Prostate gland (tissue), 2 donors: ENCODE results near the gene CALR.
"Not testable (repeated sequence)": the region's sequence is repeated elsewhere in the genome, so short reads cannot be mapped to it uniquely, and the experiment has no call there.

ENCODE experiments used
- POLR2A ChIP-seq: fragments of 450-650 bp; IDR thresholded peaks from one replicate; pipeline ENCODE4 v1.6.1; 2016; ENCODE audit warnings: antibody characterized with exemption, mild to moderate bottlenecking
- TF ChIP-seq, protein P1 (sequence below), 4 experiments: fragments of 200-600 bp in 2 of 4; fragments of 450-650 bp in 2 of 4; sonication (generic) in 2 of 4; IDR thresholded peaks; 1 replicate in 3 of 4; 2 replicates in 1 of 4; pipeline ENCODE4 v1.5.1; 2016 to 2019; ENCODE audit warnings: antibody characterized with exemption in 4 of 4, mild to moderate bottlenecking in 2 of 4, moderate library complexity in 2 of 4

DNA sequence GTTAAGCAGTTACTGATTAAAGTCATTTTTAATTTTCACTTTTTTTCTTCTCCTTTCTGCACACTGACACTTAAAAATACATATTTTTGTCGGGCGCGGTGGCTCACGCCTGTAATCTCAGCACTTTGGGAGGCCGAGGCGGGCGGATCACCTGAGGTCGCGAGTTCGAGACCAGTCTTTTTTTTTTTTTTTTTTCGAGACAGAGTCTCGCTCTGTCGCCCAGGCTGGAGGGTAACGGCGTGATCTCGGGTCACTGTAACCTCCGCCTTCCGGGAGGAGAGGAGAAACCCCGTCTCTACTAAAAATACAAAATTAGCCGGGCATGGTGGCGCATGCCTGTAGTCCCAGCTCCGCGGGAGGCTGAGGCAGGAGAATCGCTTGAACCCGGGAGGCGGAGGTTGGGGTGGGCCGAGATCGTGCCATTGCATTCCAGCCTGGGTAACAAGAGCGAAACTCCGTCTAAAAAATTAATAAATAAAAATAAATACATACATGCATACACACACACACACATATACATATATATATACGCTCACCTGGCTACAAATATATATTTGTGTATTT, 19.1 kb downstream of the CALR start:
- not testable (repeated sequence) for TF ChIP-seq POLR2A
- TF ChIP-seq, protein P1, sequence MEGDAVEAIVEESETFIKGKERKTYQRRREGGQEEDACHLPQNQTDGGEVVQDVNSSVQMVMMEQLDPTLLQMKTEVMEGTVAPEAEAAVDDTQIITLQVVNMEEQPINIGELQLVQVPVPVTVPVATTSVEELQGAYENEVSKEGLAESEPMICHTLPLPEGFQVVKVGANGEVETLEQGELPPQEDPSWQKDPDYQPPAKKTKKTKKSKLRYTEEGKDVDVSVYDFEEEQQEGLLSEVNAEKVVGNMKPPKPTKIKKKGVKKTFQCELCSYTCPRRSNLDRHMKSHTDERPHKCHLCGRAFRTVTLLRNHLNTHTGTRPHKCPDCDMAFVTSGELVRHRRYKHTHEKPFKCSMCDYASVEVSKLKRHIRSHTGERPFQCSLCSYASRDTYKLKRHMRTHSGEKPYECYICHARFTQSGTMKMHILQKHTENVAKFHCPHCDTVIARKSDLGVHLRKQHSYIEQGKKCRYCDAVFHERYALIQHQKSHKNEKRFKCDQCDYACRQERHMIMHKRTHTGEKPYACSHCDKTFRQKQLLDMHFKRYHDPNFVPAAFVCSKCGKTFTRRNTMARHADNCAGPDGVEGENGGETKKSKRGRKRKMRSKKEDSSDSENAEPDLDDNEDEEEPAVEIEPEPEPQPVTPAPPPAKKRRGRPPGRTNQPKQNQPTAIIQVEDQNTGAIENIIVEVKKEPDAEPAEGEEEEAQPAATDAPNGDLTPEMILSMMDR (IDR thresholded peaks at IDR 0.05): not testable (repeated sequence)
